NB4 (cell line): Measurements from ENCODE around the gene CSF3R.

Experiments
- CTCF ChIP-seq: IDR thresholded peaks from one replicate; pipeline ENCODE4 v1.5.1; 2012; ENCODE audit warnings: low read depth, low read length
- TF ChIP-seq, protein P1 (sequence below): IDR thresholded peaks from 2 replicates; pipeline ENCODE4 v1.6.1; 2011; ENCODE audit warnings: low read depth, low read length

DNA sequence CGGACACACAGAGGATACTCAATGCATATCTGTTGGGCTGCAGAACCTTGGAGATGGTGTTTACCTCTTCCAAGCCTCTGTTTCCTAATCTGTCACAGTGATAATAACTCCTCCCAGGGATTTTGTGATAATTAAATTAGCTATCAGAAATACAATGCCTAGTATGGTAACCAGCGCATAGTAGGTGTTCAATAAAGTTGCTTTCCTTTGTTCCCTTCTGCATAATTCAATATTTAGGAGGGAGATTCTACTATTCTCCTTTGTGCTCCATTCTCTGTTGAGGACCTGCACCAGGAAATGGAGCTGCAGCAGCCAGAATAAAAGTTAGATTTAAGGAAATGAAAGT is 3.4 kb upstream of the CSF3R start:
- no peak for TF ChIP-seq CTCF
- TF ChIP-seq, protein P1, sequence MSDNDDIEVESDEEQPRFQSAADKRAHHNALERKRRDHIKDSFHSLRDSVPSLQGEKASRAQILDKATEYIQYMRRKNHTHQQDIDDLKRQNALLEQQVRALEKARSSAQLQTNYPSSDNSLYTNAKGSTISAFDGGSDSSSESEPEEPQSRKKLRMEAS: no peak
